T-helper 2 cell (primary cell): ENCODE results near the gene RUVBL2.
A peak's percentile ranks its signal among the peaks of the same experiment; 100 is the strongest.

ENCODE experiments used
- DNase-seq, 5 experiments: peaks; one replicate each; pipeline versions ENCODE4 v3.0.0 to v3.0.0-alpha.2; 2012 to 2022
- total RNA-seq, 2 donors: gene quantifications; one replicate each; lab custom pipeline; 2026; lab: John Stamatoyannopoulos, UW

Gene RUVBL2
- total RNA-seq, result 15.6 to 23.0 reads per million in 2 donors

DNA sequence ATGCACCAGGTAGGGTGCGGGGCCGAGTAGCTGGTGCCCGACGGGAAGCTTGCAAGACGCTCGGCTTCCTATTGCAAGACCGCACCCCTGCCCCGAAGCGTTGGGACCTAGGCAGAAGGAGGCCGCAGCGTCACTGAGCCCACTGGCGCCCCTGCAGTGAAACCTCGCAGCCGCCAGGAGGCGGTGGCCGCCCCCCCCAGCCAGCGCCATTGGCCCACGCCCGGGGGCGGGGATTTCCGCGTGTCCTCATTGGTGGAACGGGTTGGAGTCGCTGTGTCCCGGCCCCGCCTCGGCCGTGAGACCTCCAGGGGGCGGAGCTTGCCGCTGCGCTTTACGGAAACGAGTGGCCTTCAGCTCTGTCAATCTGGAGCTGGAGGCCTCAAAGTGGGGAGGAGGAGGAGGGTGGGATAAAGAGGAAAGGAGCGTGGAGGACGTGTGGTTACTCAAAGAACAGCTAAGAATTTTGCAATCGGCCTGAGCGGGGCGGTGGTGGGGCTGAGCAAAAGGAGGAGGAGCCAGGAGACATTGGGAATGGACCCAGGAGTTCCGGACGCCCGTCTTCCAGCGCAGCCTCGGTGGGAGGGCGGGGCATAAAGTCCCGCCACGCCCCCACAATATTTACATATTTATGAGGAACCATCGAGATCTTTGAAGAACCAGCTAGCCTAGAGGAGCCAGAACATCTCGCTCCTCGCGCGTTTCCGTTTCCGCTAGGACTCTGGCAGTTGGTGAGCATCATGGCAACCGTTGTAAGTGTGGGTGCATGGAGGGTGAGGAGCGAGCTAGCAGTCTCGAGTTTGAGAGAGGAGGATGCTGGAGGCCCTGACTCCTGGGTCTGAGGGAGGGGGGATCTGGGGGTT is at the start of gene RUVBL2, which contains the start of gene GYS1:
Gene RUVBL2, plus strand, starts transcription at position 713 of the 860 bp plus-strand sequence. Its CDS starts 25 bp downstream, at position 738.
Gene GYS1, minus strand, starts transcription at position 135 of the 860 bp plus-strand sequence. CDS start 197 bp downstream, outside the sequence.
- DNase-seq, result peak; percentile 98 to 100 (median 99)

DNA sequence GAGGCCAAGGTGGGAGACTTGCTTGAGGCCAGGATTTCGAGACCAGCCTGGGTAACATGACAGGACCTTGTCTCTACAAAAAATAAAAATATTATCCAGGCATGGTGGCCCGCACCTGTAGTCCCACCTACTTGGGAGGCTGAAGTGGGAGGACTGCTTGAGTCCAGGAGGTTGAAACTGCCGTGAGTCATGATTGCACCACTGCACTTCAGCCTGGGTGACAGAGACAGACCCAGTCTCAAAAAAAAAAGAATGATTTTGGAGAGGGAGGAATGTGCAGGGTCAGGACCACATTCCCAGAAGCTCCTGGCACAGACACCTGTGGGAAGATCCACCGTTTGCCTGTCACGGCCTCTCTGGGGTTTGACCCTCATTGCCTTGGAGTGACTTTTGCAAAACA is 48.3 kb upstream of the RUVBL2 start:
- no peak for DNase-seq

DNA sequence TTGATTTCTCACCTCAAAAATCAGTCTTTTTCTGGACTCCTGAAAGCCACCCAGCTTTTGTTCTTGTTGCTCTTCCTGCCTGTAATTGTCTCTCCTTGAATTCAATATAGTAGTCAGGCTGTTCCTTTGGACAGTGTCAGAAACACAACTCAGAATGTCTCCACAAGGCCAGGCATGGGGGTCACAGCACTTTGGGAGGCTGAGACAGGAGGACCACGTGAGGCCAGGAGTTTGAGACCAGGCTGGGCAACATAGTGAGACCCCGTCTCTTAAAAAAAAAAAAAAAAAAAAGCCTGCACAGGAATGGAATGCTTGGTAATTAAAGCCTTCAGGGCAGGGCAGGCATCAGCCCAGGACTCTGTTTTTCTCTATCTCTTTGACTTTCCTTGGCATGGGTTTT is 47.9 kb upstream of the RUVBL2 start:
- DNase-seq, result no peak

DNA sequence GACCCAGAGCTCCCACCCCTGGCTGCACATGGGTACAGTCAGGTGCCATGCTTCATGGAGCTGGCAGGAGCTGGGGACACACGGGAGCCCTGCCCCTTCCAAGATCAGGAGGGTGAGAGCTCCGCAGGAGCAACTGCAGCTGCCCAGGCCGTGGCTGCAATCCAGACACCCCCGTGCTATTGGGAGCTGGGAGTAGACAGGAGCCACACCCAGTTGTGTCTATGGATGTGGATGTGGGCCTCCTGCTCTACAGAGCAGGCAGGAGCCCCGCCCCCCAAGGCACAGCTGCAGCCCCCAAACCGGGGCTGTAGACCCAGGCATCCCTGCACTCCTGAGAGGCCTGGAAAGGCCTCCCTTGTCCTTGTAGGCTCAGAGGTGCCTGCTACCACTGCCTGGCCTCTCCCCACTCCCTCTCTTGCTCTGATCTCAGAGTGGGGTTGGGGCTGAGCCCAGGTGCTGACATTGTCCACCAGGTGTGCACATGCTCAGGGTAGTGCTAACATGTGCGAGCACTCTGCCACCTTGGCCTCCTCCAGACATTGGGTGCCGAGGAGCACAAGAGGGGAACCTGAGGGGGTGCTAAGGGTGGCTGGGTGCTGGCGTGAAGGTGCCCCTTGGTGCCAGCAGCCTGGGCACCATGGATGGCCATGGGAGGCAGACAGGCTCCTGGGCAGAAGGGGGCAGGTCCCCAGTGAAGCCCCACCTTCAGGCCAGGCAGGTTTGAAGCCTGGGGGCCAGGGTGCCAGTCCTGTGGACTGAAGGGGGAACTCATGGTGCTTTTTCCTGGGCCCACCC is 47.0 kb upstream of the RUVBL2 start:
- DNase-seq, result no peak

DNA sequence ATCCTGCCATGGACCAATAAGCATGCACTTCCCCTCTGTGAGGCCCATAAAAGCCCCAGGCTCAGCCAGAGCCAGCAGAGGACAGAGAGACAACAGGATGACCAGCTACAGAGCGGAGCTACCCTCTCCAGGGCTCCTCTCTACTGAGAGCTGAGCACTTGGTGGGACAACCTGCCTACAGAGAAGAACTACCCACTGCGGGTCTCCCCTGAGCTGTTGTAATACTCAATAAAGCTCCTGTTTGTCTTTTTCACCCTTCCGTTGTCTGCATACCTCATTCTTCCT is 46.5 kb upstream of the RUVBL2 start:
- DNase-seq, result no peak

DNA sequence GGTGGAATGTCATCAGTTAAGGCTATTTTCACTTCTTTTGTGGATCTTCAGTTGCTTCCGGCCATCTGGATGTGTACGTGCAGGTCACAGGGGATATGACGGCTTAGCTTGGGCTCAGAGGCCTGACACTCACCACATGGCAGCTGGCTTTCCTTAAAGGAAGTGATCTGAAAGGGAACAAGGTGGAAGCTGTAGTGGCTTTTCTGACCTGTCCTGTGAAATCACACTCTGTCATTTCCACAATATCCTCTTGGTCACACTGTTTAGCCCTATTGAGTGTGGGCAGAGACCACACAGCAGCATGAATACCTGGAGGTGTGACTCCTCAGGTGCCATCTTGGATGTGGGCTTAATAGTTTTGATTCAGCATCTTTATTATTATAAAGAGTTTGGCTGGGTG is 43.5 kb upstream of the RUVBL2 start:
- no peak for DNase-seq

DNA sequence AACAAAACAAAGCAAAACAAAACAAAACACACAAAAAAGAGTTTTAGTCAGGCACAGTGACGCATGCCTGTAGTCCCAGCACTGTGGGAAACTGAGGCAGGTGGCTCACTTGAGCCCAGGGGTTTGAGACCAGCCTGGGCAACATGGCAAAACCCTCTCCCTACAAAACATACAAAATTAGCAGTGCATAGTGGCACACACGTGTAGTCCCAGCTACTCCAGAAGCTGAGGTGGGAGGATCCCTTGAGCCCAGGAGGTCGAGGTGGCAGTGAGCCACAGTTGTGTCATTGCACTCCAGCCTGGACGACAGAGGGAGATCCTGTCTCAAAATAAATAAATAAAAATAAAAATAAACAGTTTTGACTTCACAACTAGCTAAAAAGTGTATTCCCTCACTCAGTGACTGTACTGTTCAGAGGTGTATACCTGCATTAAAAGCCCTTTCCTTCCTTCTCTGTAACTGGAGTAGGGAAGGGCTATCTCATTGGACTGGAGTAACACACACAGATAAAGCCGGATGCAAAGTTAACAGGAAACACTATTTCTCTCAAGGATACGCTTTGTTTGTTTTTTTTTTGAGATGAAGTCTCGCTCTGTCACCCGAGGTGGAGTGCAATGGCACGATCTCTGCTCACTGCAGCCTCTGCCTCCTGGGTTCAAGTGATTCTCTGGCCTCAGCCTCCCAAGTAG is 42.7 kb upstream of the RUVBL2 start:
- no peak for DNase-seq

DNA sequence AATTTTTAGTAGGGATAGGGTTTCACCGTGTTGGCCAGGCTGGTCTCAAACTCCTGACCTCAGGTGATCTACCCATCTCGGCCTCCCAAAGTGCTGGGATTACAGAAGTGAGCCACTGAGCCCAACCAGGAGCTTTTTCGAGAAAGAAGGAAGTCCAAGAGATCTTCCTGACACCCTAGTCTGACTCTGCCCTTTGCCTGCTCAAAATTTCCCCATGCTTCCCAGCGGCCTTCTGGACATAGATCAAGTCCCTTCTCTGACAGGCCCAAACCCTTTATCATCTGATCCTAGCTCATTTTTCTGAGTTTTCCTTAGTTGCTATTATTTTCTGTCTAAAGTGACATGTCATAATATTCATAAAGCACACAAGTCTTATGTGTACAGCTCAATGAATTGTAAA is 40.5 kb upstream of the RUVBL2 start:
- DNase-seq, result no peak

DNA sequence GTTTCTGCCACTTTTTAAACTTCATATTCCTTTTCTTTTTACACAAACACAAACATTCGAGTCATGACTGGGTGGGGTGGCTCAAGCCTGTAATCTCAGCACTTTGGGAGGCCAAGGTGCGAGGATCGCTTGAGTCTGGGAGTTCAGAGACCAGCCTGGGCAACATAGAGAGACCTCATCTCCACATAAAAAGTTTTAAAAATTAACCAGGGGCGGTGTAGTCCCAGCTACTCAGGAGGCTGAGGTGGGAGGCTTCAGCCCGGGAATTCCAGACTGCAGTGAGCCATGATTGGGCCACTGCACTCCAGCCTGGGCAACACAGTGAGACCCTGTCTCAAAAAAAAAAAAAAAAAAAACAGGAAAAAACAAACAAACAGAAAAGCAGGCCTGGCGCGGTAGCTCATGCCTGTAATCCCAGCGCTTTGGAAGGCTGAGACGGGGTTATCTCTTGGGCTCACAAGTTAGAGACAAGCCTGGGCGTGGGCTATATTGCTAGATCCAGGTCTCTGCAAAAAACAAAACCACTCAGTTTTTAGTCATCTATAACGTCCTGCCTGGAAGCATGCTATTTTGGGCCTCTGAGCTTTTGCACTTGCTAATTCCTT is 39.6 kb upstream of the RUVBL2 start:
- no peak for DNase-seq

DNA sequence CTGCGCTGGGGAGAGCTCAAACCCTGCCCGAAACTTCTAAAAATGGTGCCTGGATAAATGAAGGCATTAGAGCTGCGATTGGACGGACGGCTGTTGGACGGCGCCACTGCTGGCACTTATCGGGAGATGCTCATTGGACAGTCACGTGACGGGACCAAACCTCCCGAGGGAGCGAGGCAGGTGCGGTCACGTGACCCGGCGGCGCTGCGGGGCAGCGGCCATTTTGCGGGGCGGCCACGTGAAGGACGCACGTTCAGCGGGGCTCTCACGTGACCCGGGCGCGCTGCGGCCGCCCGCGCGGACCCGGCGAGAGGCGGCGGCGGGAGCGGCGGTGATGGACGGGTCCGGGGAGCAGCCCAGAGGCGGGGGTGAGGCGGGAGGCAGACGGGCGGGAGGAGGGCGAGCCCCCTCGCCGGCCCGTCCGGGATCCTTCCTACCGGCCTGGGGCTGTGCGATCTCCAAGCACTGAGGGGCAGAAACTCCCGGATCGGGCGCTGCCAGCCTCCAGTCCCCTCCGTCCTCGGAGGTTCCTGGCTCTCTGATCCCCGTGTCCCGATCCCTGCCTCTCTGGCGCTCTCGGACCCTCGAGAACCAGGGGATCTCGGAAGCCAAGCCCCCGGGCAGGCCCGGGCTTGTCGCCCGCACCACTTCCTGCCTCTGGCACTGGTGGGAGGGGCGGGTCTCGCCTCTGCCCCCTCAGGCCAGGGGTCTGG is 38.9 kb upstream of the RUVBL2 start, which contains the start of gene BAX:
Gene BAX, plus strand, starts transcription at position 281 of the 713 bp plus-strand sequence. Its CDS starts 54 bp downstream, at position 335.
- DNase-seq, result peak; percentile 66 to 96 (median 79)

DNA sequence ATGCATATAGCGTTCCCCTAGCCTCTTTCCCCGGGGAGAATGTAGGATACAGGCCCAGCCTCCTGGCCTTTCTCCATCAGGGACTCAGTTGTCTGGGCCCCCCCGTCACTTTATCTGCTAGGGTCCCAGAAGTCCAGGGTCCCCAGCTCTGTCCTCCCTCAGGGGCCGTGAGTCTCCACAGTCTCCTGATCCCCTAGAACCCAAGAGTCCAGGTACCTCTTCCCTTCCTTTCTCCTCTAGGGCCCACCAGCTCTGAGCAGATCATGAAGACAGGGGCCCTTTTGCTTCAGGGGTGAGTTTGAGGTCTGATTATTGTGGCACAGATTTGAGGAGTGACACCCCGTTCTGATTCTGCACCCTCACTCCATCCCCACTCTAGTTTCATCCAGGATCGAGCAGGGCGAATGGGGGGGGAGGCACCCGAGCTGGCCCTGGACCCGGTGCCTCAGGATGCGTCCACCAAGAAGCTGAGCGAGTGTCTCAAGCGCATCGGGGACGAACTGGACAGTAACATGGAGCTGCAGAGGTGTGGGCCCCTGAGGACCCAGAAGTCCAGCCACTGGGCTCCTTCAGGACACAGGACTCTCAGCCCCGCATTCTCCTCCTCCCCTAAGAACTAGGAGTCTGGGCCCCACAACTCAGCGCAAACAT is 38.3 kb upstream of the RUVBL2 start:
- no peak for DNase-seq

DNA sequence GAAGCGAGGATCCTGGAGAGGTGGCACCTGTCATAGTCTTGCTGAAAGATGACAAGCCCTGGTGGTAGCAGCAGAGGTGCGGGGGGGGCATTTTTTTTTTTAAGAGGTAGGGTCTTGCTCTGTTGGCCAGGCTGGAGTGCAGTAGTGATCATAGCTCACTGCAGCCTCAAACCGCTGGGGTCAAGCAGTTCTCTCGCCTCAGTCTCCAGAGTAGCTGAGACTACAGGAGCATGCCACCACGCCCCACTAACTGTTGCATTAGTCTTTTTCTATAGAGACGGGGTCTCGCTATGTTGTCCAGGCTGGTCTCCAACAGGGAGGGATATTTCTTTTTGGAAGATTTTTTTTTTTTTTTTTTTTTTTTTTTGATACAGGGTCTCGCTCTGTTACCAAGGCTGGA is 35.7 kb upstream of the RUVBL2 start:
- DNase-seq, result no peak

DNA sequence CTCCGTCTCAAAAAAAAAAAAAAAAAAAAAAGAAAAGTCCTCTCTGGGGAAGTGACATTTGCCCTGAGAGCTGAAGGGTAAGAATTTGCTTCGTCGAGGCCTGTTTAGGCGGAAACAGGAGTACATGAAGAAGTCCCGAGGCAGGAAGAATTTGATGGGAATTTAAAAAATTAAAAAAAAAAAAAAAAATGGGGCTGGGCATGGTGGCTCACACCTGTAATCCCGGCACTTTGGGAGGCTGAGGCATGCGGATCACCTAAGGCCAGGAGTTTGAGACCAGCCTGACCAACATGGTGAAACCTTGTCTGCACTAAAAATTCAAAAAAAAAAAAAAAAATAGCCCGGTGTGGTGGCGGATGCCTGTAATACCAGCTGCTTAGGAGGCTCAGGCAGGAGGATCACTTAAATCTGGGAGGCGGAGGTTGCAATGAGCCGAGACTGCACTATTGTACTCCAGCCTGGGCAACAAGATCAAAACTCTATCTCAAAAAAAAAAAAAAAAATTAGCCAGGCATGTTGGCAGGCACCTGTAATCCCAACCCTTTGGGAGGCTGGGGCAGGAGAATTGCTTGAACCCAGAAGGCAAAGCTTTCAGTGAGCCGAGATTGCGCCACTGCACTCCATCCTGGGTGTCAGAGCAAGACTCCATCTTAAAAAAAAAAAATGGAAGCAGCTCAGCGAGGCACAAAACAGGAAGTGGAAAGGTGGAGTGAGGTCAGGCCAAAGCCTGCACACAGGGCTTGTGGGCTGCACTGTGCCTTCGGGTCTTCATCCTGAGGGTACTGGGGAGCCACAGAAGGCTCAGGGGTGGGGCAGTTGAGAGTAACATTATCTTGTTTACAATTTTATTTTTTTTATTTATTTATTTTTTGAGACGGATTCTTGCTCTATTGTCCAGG is 34.1 kb upstream of the RUVBL2 start:
- DNase-seq, result peak in 1 of 5 experiments; percentile 65

DNA sequence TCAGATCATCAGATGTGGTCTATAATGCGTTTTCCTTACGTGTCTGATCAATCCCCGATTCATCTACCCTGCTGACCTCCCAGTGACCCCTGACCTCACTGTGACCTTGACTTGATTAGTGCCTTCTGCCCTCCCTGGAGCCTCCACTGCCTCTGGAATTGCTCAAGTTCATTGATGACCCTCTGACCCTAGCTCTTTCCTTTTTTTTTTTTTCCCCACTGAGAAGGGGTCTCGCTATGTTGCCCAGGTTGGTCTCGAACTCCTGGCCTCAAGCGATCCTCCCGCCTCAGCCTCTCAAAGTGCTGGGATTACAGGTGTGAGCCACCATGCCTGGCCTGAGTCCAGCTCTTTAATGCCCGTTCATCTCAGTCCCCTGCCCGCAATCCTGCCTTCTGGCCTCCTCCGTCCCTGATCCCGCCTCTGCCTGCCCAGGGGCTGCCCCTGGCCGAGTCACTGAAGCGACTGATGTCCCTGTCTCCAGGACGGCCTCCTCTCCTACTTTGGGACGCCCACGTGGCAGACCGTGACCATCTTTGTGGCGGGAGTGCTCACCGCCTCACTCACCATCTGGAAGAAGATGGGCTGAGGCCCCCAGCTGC is 32.5 kb upstream of the RUVBL2 start:
- no peak for DNase-seq

DNA sequence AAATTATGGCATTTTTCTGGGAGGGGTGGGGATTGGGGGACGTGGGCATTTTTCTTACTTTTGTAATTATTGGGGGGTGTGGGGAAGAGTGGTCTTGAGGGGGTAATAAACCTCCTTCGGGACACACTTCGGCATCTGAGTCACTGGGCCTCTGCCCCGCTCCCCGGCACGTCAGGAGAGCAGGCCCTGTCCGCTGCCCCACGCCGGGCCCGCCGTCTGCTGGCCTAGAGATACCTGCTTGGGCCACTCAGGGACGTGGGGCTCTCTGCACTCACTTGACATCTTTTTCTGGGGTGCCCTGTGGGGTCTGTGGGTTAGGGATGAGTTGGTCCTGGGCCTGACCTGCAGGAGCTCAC is 32.0 kb upstream of the RUVBL2 start:
- no peak for DNase-seq

DNA sequence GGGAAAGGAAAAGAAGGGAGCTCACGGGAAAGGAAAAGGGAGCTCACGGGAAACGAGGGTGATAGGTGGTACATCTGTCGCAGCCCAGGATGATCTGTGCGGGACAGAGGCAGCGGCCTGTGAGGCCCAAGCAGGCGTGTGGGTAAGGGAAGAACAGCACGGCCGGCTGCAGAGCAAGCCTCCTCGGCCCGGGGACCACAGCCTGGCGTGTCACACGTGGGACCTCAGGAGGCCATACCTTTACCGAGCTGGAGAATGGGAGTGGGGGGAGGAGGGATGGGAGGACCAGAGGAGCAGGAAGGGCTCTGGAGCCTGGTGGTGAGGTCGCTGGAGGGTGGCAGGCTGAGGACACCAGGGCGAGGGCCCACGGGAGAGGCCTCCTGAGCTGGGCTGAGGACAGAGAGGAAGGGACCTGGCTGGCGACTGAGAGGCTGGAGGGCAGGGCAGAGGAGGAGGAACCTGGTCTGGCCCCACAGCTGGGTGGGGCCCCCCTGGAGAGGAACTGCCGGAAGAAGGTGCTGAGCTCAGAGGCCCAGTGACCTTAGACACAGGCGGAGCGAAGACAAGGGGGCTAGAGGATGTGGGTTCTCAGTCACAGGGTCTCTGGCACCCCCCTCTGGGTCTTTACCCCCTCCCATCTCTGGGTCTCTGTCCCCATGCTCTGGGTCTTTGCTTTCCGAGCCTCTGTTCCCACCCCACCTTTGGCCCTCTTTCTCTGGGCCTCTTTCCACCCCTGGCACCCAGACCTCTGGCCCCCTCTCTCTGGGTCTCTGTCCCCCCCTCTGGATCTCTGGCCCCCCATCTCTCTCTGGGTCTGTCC is 31.4 kb upstream of the RUVBL2 start:
- peak in 2 of 5 experiments; percentile 30 to 61 for DNase-seq

DNA sequence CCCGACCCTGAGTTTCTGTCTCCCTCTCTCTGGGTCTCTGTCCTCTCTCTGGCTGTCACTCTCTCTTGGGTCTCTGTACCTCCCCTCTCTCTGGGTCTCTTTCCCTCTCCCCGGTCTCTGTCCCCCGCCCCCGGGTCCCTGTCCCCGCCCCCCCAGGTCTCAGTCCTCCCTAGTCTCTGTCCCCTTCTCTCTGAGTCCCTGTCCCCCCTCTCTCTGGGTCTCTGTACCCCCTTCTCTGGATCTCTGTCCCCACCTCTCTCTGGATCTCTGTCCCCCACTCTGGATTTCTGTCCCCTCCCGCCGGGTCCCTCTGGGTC is 30.9 kb upstream of the RUVBL2 start:
- no peak for DNase-seq

DNA sequence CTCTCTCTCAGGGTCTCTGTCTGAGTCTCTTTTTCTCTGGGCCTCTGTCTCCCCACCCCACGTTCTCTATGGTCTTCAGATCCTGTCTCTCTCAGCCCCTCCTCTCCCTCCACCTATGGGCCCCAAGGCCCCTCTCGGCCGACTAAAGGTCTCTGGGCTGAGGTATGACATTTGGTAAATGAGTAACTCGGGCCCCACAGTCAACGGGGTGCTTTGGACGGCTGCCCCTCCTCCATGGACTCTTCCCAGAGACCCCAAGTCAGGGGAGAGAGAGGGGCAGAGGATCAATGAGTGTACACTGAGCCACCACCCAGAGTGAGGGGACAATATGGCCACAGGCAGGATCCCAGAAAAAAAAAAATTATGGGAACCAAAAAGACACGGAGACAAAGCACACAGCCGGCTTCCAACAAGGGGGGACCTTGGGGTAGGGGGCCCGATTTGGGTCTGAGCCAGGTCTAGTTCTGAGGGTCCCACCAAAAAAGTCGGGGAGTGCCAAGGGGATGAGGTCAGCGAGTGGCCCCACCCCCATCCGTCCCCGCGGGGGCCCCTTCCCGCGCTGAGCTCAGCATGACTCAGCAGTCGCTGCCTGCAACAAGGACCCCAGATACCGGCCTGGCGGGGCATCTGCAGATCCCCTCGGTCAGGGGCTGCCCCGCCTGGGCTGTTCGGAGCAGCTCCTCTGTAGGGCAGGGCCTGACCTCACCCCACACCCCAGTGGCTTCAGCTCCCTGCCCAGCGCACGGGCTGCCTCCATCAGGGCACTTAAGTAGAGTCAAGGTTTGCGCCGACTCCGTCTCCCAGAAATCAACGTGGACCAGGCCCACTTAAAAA is 30.1 kb upstream of the RUVBL2 start:
- peak; percentile 19 to 70 (median 29) for DNase-seq
